CD4-positive, alpha-beta T cell treated with Interleukin-17A for 4 hours (primary cell): ENCODE data around the gene PDGFD.

Source experiments
- DNase-seq: peaks from one replicate; pipeline ENCODE4 v3.0.0-alpha.2; 2020; ENCODE audit warnings: mixed read lengths

PDGFD gene

DNA sequence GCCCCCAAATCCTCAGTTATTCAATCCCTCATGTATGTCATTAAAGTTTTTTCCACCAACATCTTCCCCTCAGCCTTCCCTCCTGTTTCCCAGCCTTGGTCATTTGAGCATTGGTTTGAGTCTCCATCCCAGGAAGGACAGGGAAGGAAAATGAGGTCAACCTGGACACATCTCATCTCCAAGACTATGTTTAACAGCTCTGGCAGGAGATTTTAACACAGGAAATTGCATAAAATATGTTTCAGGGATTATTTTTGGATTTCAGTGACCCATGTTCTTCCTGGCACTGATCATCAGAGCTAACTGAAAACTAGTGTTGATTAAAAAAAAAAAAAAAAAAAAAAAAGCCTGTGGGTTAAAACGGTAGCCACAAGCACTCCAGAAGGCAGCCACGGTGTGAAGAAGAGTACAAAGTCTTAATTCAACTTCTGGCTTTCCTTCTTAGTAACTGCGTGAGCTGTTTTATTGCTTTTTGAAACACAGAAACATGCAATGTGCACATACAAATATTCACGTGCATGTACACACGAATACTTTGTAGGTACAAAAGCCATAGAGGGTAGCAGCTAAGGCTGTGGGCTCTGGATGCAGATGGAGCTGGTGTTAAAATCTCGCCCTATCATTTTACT, 291.9 kb downstream of the PDGFD start:
- DNase-seq = no peak

DNA sequence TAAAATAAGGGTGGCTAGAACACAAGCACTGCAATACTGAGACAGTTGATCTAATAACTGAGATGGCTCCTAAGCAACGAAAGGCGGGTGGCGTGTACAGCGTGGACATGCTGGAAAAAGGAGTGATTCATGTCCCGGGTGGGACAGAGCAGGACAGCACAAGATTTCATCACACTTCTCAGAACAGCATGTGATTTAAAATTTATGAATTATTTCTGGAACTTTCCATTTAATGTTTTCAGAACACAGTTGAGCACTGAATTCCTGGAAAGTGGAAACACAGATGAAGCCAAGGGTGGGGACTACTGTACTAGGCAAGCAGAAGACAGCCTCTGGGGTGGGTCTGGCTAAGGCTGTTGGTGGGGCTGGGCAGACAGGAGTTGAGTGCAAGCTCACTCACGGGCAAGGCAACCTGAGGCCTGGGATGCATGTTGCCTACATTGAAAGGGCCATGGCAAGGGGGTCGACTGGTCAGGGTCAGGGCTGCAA, 293.1 kb downstream of the PDGFD start:
- no peak for DNase-seq

DNA sequence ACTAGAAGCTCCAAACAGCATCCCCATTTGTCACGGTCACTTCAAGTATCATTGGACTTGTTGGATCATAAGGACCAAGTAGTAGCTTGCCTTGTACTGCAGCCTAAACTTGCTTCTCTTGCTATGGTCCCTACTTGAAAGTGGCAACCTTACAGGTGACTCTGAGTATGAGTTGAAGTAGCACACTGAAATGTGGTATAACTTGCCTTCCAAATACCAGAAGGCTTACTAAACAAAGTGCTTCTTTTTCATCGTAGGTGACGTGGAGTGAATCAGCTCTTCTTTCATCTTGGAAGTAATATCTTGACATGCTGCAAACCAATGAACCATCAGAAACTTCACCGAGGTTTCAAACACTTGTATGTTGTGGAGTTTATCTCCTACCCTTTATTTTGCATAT, 296.5 kb downstream of the PDGFD start:
- no peak for DNase-seq

DNA sequence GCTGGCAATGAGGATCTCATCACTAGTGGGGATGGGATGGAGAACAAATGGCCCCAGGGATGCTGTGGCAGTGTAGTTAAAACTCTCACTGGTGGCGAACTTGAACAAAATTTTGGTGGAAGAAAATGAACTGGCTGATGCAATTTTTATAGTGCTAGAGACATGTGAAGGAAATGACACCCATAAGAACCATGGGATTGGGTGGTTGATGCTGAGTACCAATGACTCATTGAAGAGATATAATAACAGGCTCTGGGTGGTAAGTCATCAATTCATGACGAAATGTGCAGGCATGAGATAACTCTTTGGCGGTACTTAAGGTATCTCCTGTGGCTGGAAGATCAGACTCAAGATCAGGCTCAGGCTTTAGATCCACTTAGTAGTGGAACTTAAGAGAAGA, 300.4 kb downstream of the PDGFD start:
- no peak for DNase-seq

DNA sequence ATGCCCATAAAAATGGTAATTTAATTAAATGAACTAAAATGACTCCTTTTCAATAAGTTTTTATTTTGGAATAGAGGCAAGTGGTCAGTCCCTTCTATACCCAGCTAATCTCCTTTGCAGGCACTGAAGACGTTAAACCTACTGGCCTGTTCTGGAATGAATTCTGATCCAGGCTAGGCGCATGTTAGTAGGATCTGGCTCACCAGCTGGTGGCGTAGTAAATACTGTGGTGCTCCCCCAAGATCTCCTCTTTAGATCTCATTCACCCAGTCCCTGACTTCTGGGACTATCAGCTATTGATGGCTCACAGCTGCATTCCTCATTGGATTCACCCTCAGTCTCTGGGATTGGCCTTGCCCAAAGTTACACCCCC, 301.2 kb downstream of the PDGFD start:
- no peak for DNase-seq

DNA sequence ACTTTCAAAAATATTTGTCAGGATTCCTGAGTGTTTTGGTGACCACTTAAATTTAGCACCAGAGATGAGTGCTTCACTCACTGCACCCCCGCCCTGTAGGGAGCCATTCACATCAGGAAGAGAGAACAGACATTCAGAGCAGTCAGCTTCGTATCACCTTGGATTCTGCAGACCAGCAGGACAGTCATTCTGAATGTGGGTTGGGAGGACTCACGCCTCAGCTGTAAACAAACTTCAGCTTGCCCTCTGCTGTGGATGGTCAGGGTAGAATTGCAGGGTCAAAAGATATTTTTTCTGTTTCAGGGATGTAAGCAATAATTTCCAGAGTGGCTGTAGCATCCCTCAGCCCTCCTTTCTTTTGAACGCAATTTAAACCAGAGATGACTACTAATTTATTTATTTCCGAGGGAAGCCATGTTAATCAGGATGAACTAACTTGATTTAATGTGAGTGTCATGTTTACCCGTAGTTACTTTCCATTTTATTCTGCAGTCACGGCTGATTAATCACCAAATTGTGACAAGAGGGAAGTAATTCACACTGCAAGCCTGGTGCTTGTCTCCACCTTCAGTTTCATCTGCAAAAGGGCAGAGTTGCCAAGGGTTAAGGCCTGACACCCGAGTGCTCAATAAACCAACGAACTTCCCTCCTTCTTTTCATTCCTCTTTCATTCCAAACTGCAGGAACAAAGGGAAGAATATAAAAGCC, 301.7 kb downstream of the PDGFD start:
- no peak for DNase-seq
